Renal cortical epithelial cell (primary cell): Measurements from ENCODE around the gene GADD45G. TPM values are rescaled to one million over a fixed set of nuclear protein-coding genes. Genes with fewer than 3 reads are reported as not detected.

Experiments used
- DNase-seq: peaks from one replicate; pipeline ENCODE4 v3.0.0-alpha.2; 2011; ENCODE audit warnings: low read depth
- total RNA-seq: library from RNA; depleted of rRNA; stranded (reverse); fragments of >200 nt; gene quantifications from 2 replicates; pipeline ENCODE4 v1.2.3, GENCODE V29; 2014

Gene GADD45G
- total RNA-seq, 1 donor from 2014 or later = 0.20 TPM

- DNase-seq = no peak
Observed at GRCh38 chr9:89630508-89630907, 25.7 kb downstream of the GADD45G start.

GRCh38 chr9:89631384-89631783 is 26.6 kb downstream of the GADD45G start:
- no peak for DNase-seq

GRCh38 chr9:89632192-89632733 is 27.5 kb downstream of the GADD45G start:
- no peak for DNase-seq

- DNase-seq = no peak
Observed at GRCh38 chr9:89632736-89633135, 27.9 kb downstream of the GADD45G start.

- DNase-seq = no peak
Observed at GRCh38 chr9:89633404-89633803, 28.6 kb downstream of the GADD45G start.

- DNase-seq = no peak
Observed at GRCh38 chr9:89633920-89634319, 29.1 kb downstream of the GADD45G start.

- peak; percentile 79 for DNase-seq
Observed at GRCh38 chr9:89634995-89635742, 30.4 kb downstream of the GADD45G start.

GRCh38 chr9:89635816-89636215 is 31.0 kb downstream of the GADD45G start:
- peak; percentile 38 for DNase-seq

GRCh38 chr9:89637787-89638186 is 33.0 kb downstream of the GADD45G start:
- DNase-seq = no peak

GRCh38 chr9:89638359-89638758 is 33.5 kb downstream of the GADD45G start:
- DNase-seq = no peak

GRCh38 chr9:89638893-89639292 is 34.1 kb downstream of the GADD45G start:
- no peak for DNase-seq

- DNase-seq = no peak
Observed at GRCh38 chr9:89639367-89639795, 34.6 kb downstream of the GADD45G start.

GRCh38 chr9:89639961-89640360 is 35.1 kb downstream of the GADD45G start:
- no peak for DNase-seq

GRCh38 chr9:89640361-89640760 is 35.5 kb downstream of the GADD45G start:
- no peak for DNase-seq

GRCh38 chr9:89640801-89641200 is 36.0 kb downstream of the GADD45G start:
- DNase-seq = no peak

GRCh38 chr9:89641980-89642379 is 37.2 kb downstream of the GADD45G start:
- no peak for DNase-seq

- DNase-seq = no peak
Observed at GRCh38 chr9:89642789-89643188, 38.0 kb downstream of the GADD45G start.

GRCh38 chr9:89646189-89646939 is 41.6 kb downstream of the GADD45G start:
- no peak for DNase-seq

GRCh38 chr9:89647366-89648128 is 42.7 kb downstream of the GADD45G start:
- DNase-seq = no peak

- DNase-seq = no peak
Observed at GRCh38 chr9:89648247-89649000, 43.6 kb downstream of the GADD45G start.

- no peak for DNase-seq
Observed at GRCh38 chr9:89649039-89649691, 44.4 kb downstream of the GADD45G start.
